Hepatocyte (in vitro differentiated cells): ENCODE results near the gene QSOX2. TPM values are rescaled to one million over a fixed set of nuclear protein-coding genes. Genes with fewer than 3 reads are reported as not detected.
"Not testable (repeated sequence)": the region's sequence is repeated elsewhere in the genome, so short reads cannot be mapped to it uniquely, and the experiment has no call there.

ENCODE experiments used
- DNase-seq: peaks from one replicate; pipeline ENCODE4 v3.0.0-alpha.2; 2016; ENCODE audit warnings: low spot score
- H2AFZ ChIP-seq: fragments of 200-600 bp; sonication (generic); 2 replicates; pipeline ENCODE4 v1.6.0; 2016; ENCODE audit warnings: antibody characterized with exemption, mild to moderate bottlenecking
- H3K27ac ChIP-seq: fragments of 200-600 bp; sonication (generic); 2 replicates; pipeline ENCODE4 v1.5.1; 2016; ENCODE audit warnings: mild to moderate bottlenecking
- H3K27me3 ChIP-seq: fragments of 200-600 bp; sonication (generic); 2 replicates; pipeline ENCODE4 v1.6.1; 2016
- H3K36me3 ChIP-seq: fragments of 200-600 bp; sonication (generic); replicated peaks from 2 replicates; pipeline ENCODE4 v1.5.1; 2016; ENCODE audit warnings: low read depth; ENCODE audit not compliant: insufficient read depth
- H3K4me1 ChIP-seq: fragments of 200-600 bp; sonication (generic); 2 replicates; pipeline ENCODE4 v1.5.1; 2016; ENCODE audit warnings: mild to moderate bottlenecking, moderate library complexity; ENCODE audit not compliant: insufficient read depth
- H3K4me2 ChIP-seq: fragments of 200-600 bp; sonication (generic); 2 replicates; pipeline ENCODE4 v1.6.0; 2016
- H3K4me3 ChIP-seq: fragments of 200-600 bp; sonication (generic); 2 replicates; pipeline ENCODE4 v1.5.1; 2016; ENCODE audit warnings: mild to moderate bottlenecking
- H3K79me2 ChIP-seq: fragments of 200-600 bp; sonication (generic); 2 replicates; pipeline ENCODE4 v1.6.0; 2017; ENCODE audit warnings: mild to moderate bottlenecking
- H3K9me2 ChIP-seq: fragments of 200-600 bp; sonication (generic); replicated peaks from 2 replicates; pipeline ENCODE4 v1.6.0; 2017; ENCODE audit warnings: mild to moderate bottlenecking; ENCODE audit not compliant: insufficient read depth
- H3K9me3 ChIP-seq: fragments of 200-600 bp; sonication (generic); 2 replicates; pipeline ENCODE4 v1.5.1; 2016; ENCODE audit warnings: low read depth, mild to moderate bottlenecking
- H4K20me1 ChIP-seq: fragments of 200-600 bp; sonication (generic); 2 replicates; pipeline ENCODE4 v1.6.0; 2016; ENCODE audit warnings: mild to moderate bottlenecking; ENCODE audit not compliant: insufficient read depth, poor library complexity, severe bottlenecking
- EZH2 ChIP-seq: fragments of 200-600 bp; sonication (generic); IDR thresholded peaks from 2 replicates; pipeline ENCODE4 v1.6.1; 2016; ENCODE audit warnings: antibody characterized with exemption, mild to moderate bottlenecking, borderline replicate concordance
- EZH2phosphoT487 ChIP-seq: fragments of 200-600 bp; sonication (generic); IDR thresholded peaks from one replicate; pipeline ENCODE4 v1.6.1; 2018; ENCODE audit warnings: antibody characterized with exemption, mild to moderate bottlenecking, low read depth, moderate library complexity; ENCODE audit not compliant: unreplicated experiment, severe bottlenecking
- WGBS: methylation state at CpG from one replicate; pipeline ENCODE4 v1.1.6; 2016; ENCODE audit warnings: low lambda C conversion rate; ENCODE audit errors: missing lambda C conversion rate; 5-methylcytosine and 5-hydroxymethylcytosine counted together
- polyA plus RNA-seq: library from polyadenylated mRNA; unstranded; fragments of >200 nt; fragmentation: Nextera tagmentation; extraction: Ambion mirVana; gene quantifications from 2 replicates; pipeline ENCODE4 v1.2.1, GENCODE V29; 2016
- total RNA-seq: library from RNA; depleted of rRNA; stranded (reverse); fragments of >200 nt; gene quantifications from 2 replicates; pipeline ENCODE4 v1.2.3, GENCODE V29; 2014
- TF ChIP-seq, protein P1 (sequence below): fragments of 200-600 bp; sonication (generic); IDR thresholded peaks from 2 replicates; pipeline ENCODE4 v1.5.1; 2016; ENCODE audit warnings: antibody characterized with exemption, mild to moderate bottlenecking; ENCODE audit not compliant: poor library complexity

Gene QSOX2
- total and polyA plus RNA-seq, 2 experiments from 2014 or later: 3.3 to 11.0 TPM

DNA sequence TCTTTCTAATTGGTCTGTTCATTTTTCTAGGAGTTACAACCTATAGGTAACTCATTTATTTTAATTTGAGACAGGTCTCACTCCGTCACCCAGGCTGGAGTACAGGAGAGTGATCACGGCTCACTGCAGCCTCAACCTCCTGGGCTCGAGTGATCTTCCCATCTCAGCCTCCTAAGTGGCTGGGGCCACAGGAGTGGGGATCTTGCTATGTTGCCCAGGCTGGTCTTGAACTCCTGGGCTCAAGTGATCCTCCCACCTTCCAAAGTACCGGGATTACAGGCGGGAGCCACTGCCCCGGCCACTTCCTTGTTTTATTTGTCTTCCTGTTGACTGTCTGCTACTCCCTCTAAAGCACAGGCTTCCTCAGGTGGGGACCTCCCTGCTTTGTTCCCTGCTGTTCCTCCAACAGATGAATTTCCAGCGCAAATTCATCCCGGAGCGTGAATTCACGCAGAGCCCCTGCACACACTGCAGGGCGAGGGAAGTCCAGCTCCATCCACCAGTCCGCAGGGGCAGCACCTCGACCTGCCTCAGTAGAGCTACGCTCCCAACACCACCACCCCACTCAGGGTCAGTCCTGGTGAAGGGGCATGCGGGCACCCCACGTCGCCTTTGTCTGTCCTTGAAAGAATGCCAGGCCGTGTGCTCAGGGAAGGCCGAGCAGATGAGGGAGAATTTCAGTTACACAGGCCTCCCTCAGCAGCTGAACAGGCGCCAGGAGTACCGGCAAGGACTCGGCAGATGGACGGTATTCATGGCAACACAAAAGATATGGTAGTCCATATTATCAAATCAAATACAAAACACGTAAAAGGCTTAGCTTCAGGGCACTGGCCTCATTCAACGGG lies 6.3 kb downstream of the QSOX2 start:
- 90% methylated on average over 25 of the region's 25 CpGs for WGBS
- Histone ChIP-seq H3K79me2 (peaks cover 55% of the 10 kb centered on the region), H3K9me2 (no peaks in the 10 kb centered on the region), H4K20me1 (peaks cover 39% of the 10 kb centered on the region), H3K4me1 (peaks cover 3% of the 10 kb centered on the region), H3K9me3 (no peaks in the 10 kb centered on the region), H3K36me3 (no peaks in the 10 kb centered on the region), H3K4me3 (no peak overlapping the region), H3K27ac (no peak overlapping the region), H3K4me2 (no peak overlapping the region), H3K27me3 (no peaks in the 10 kb centered on the region), H2AFZ (no peak overlapping the region)
- no peak for TF ChIP-seq EZH2phosphoT487
- TF ChIP-seq, protein P1, sequence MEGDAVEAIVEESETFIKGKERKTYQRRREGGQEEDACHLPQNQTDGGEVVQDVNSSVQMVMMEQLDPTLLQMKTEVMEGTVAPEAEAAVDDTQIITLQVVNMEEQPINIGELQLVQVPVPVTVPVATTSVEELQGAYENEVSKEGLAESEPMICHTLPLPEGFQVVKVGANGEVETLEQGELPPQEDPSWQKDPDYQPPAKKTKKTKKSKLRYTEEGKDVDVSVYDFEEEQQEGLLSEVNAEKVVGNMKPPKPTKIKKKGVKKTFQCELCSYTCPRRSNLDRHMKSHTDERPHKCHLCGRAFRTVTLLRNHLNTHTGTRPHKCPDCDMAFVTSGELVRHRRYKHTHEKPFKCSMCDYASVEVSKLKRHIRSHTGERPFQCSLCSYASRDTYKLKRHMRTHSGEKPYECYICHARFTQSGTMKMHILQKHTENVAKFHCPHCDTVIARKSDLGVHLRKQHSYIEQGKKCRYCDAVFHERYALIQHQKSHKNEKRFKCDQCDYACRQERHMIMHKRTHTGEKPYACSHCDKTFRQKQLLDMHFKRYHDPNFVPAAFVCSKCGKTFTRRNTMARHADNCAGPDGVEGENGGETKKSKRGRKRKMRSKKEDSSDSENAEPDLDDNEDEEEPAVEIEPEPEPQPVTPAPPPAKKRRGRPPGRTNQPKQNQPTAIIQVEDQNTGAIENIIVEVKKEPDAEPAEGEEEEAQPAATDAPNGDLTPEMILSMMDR: no peak
- no peak for TF ChIP-seq EZH2
- no peak for DNase-seq

DNA sequence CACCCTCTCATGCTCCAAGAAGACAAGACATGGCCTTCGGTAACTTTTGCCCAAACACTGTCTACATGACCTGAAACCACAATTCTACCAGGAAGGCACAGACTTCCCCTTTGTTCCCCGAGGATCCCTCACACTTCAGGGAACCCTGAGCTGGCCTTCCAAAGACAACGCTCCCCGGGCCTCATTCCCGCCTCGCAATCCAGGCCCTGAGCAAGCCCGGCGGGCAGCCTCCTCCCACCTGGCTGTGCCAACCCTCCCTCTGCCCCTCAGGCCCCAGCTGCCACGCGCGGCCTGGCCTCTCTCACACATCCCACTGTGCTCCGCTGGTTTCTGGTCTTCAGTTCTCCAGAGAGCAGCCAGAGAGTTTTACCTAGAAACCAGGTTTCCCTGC lies 7.3 kb downstream of the QSOX2 start:
- 89% methylated on average over 12 of the region's 12 CpGs for WGBS
- Histone ChIP-seq H2AFZ (no peak overlapping the region), H3K9me2 (no peaks in the 10 kb centered on the region), H3K36me3 (no peaks in the 10 kb centered on the region), H3K4me1 (no peaks in the 10 kb centered on the region), H4K20me1 (peaks cover 36% of the 10 kb centered on the region), H3K27ac (no peak overlapping the region), H3K9me3 (no peaks in the 10 kb centered on the region), H3K4me2 (no peak overlapping the region), H3K27me3 (no peaks in the 10 kb centered on the region), H3K79me2 (peaks cover 44% of the 10 kb centered on the region), H3K4me3 (no peak overlapping the region)
- no peak for DNase-seq
- TF ChIP-seq EZH2phosphoT487 (no peak), EZH2 (no peak)
- TF ChIP-seq, protein P1: no peak

GRCh38 chr9:136237486-136238341 lies 7.9 kb downstream of the QSOX2 start:
- Histone ChIP-seq H3K4me1 (no peaks in the 10 kb centered on the region), H2AFZ (no peak overlapping the region), H3K9me3 (no peaks in the 10 kb centered on the region), H3K9me2 (no peaks in the 10 kb centered on the region), H4K20me1 (peaks cover 30% of the 10 kb centered on the region), H3K4me2 (no peak overlapping the region), H3K79me2 (peaks cover 38% of the 10 kb centered on the region), H3K36me3 (no peaks in the 10 kb centered on the region), H3K4me3 (no peak overlapping the region), H3K27me3 (no peaks in the 10 kb centered on the region), H3K27ac (no peak overlapping the region)
- 96% methylated on average over 29 of the region's 32 CpGs for WGBS
- no peak for DNase-seq
- TF ChIP-seq, protein P1: no peak
- TF ChIP-seq EZH2 (no peak), EZH2phosphoT487 (no peak)

DNA sequence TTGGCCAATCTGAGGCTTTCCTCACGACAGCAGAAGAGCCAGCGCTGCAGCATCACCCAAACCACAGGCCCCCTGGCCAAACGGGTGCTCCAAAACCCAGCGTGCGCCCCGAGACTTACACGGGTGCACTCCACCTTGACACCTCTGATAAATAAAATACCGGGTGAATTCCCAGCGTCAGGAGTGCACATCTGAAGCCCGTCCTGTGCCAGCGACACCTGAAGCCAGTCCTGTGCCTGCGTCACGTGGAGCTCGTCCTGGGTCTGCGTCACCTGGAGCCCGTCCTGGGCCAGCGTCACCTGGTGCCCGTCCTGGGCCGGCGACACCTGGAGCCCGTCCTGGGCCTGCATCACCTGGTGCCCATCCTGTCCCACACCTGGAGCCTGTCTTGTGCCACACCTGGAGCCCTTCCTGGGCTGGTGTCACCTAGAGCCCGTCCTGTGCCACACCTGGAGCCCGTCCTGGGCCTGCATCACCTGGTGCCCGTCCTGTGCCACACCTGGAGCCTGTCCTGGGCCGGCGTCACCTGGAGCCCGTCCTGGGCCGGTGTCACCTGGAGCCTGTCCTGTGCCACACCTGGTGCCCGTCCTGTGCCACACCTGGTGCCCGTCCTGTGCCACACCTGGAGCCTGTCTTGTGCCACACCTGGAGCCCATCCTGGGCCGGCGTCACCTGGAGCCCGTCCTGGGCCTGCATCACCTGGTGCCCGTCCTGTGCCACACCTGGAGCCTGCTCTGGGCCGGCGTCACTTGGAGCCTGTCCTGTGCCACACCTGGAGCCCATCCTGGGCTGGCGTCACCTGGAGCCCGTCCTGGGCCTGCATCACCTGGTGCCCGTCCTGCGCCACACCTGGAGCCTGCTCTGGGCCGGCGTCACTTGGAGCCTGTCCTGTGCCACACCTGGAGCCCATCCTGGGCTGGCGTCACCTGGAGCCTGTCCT lies 8.9 kb downstream of the QSOX2 start:
- H4K20me1 ChIP-seq: peaks cover 24% of the 10 kb centered on the region
- H3K36me3 ChIP-seq, H3K27ac ChIP-seq, H3K4me1 ChIP-seq, H3K9me3 ChIP-seq, H3K4me2 ChIP-seq, H3K27me3 ChIP-seq, DNase-seq, H3K9me2 ChIP-seq, H2AFZ ChIP-seq, H3K4me3 ChIP-seq: not testable (repeated sequence)
- 97% methylated on average over 32 of the region's 43 CpGs for WGBS
- H3K79me2 ChIP-seq: peaks cover 33% of the 10 kb centered on the region
